SK-MEL-5 (cell line): ENCODE data around the gene TMEM132D. TPM values are rescaled to one million over a fixed set of nuclear protein-coding genes. Genes with fewer than 3 reads are reported as not detected.
"Not testable (repeated sequence)": the region's sequence is repeated elsewhere in the genome, so short reads cannot be mapped to it uniquely, and the experiment has no call there.

Experiments
- DNase-seq: peaks from one replicate; pipeline ENCODE4 v3.0.0-alpha.2; 2016; ENCODE audit warnings: low read depth, low spot score
- in situ Hi-C: cut with HindIII; loops from 2 replicates; pipeline ENCODE4 v1.10.0; 2016; ENCODE audit warnings: low sequenced_read_pairs, high pct_unique_total_duplicates, low pct_unique_long_range_greater_than_20kb
- total RNA-seq: library from RNA; depleted of rRNA; stranded (reverse); fragments of >200 nt; shearing (Covaris generic); gene quantifications from 2 replicates; pipeline ENCODE4 v1.2.3, GENCODE V29; 2014

TMEM132D gene
- total RNA-seq, 1 experiment from 2014 or later = 0.03 TPM

DNA sequence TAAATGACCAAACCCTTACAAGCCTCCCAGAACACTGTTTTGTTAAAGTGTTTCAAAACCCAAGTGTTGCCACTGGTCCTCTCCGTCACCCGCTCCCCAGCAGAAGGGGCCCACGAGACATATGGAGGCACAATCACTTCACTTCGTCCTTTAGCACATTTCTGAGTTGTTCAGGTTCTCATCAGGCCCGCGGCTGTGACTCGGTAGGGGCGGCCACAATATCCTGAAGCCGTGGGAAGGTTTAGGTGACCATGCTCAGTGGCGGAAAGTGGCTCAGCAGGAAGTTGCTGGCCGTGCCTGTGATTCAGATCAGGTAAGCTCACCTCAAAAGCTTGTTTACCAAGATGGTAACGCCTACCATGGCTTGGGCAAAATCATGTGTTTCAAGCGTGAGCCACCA is 823.0 kb downstream of the TMEM132D start:
- DNase-seq = no peak
- in situ Hi-C loops = no loop called here

GRCh38 chr12:129080391-129080790 is 823.4 kb downstream of the TMEM132D start:
- in situ Hi-C loops = no loop called here
- DNase-seq = no peak

- in situ Hi-C loops = no loop called here
- DNase-seq = no peak
Measured at GRCh38 chr12:129079719-129080118, 824.1 kb downstream of the TMEM132D start.

DNA sequence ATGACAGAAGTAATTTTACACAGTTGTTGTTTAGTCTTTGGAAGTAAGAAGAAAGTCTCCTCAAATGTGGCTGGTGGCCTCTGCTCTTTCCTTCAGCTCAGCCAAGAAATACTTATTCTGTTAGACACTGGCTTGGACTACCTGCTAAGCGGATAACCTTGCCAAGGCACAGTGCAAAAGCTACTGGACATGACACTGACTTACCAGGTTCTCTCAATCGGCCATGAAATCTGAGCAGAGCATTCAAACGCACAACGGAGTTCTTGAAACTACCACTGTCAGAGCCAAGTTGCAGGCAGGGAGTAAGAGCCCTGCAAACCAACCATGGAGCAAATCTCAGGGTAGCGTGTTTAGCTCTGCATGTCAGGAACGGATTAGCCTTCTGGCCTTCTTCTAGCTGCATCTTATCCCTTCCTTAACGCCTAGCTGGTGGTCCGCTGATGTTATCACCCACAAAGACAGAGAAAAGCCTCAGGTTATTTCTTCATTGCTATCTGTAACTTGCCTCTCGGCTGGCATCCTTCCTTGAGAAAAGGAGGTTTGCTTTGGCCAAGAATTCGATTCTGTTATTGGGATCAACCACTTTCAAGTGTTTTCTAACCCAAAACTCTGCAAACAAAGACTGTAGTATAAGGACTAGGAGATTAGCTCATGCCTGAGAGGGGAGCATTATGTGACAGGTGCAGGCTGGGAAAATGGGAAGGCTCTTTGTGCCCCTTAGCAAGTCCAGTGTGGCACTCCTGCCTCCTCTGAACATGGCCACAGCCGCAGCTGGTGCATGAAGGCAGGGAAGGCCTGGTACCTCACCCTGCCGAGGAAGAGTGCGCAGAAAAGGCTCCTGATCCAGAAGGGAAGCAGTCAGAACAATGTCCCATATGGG is 827.1 kb downstream of the TMEM132D start:
- no peak for DNase-seq
- in situ Hi-C loops = no loop called here

DNA sequence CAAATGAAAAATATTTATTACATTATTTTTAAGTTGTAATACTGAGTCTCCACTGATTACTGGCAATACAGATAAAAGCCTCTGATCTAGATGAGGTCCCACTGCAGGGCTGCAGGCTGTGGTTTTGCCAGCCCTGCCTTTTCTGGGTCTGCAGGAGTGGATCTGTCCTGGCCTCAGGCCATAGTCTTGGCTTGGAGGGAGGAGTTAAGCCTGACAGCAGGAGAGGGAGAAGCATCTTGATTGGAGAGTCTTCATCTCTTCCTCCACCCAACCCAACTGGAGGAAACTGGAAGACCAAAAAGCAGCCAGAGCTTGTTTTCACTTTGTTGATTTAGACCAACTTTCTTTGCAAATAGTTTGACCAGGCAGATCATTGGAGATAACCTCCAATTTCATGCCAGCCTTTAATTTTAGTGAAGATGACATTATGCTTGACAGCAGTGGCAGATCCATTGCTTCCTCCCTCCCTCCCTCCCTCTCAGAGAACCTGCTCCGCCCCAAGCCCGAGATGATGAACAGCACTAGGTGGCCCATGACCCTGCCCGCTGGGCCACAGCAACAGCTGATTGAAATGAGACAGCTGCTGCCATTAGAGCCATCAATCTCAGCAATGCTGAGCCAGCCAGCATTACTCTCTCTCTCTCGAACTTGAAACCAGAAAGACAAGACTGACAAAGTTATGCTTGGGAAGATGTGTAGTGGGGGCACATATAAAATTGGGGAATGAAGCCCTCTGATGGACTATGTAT is 828.2 kb downstream of the TMEM132D start:
- in situ Hi-C loops = no loop called here
- no peak for DNase-seq

GRCh38 chr12:129074379-129074778 is 829.4 kb downstream of the TMEM132D start:
- in situ Hi-C loops = no loop called here
- DNase-seq = no peak

DNA sequence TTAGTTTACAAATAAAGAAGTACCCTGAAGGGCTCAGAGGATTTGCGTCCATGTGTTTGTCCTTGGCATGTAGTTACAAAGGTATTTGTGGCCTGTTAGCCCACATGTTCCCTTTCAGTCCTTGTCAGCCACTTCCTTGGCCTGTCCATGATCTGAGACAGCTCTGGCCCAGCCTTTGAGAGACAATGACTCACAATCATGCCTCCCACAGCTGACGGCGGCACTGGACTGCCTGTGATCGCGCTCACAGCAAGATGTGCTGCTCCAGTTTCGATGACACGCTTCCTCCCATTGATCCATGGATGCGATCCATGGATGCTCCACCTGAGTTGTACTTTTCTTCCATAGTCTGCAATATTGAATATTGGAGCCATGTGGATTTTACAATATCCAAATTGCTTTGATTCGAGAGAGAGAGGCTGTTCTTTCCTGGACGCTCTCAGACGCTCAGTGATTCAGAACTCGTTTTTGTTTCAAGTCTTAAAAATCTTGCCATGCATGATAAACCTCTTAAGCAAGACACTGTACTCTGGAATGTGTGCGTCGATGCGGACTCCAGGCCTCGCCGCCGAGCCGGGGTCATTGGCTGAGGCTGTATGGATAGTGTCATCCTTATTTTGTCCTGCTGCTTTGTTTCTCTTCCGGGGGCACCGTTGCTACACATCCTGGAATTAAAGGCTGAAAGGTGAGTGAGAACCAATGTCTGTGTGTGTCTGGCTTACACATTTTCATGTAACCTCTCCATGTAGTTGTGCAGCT is 830.5 kb downstream of the TMEM132D start:
- DNase-seq = peak; percentile 34
- in situ Hi-C loops = no loop called here

DNA sequence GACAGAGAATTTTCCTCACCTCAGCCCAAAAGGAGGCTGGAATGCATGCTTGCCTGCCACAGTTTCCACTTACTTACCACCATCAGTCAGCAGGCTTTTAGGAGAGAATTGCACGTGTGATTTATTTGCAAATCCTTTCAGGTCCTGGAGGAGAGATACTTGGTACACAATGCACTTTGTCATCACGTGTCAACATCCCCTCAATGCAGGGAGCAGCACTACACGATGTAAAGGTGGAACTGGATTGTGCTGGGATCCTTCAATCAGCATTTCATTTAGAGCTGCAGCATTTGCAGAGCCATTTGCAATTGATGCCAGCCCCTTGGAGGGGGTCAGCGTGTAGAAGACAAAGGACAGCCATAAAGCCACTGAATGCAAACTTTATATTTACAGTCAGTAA is 832.5 kb downstream of the TMEM132D start:
- no peak for DNase-seq
- in situ Hi-C loops = no loop called here

- in situ Hi-C loops = no loop called here
- DNase-seq = no peak
Measured at GRCh38 chr12:129069886-129070285, 833.9 kb downstream of the TMEM132D start.

DNA sequence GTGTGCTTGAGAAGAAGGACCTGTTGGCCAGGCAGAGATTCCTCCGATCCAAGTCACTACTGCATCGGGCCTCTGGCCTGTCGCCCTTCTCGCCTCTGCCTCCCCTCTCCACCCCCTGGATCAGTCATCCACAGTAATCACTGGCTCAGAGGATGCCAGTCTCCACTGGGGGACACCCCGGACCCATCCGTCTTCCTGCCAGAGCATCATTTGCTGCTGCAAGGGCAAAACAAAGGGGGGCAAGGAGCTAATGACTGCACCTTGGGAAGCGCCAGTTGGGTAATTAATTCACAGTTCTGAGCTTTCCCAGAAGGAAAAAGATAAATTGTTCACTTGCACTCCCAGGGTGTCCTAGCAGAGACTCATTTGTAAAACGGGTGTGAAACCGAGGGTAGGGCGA is 835.1 kb downstream of the TMEM132D start:
- in situ Hi-C loops = no loop called here
- no peak for DNase-seq

DNA sequence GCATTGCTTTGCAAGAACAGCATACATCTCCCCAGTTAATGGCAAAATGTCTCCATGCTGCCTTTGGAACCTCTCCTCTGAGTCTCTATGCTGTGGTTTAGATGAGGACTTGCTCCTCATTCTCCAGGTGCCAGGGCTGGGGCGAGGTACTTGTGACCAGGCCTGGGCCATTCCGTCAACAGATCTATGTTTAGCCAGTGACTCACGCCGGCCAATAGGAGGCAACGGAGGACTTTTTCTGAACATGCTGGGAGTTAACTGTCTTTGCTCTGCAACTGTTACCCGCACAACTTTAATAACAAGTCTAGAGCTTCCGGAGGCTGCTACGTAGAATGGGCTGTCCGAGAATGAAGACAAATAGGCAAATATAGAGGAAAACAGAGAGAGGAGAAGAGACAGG is 836.3 kb downstream of the TMEM132D start:
- in situ Hi-C loops = no loop called here
- DNase-seq = peak; percentile 42

- in situ Hi-C loops = no loop called here
Measured at GRCh38 chr12:129064209-129064855, 839.5 kb downstream of the TMEM132D start.

GRCh38 chr12:129063600-129063999 is 840.2 kb downstream of the TMEM132D start:
- in situ Hi-C loops = no loop called here
- DNase-seq = no peak

More at GRCh38 chr12:129064209-129064855, 839.5 kb downstream of the TMEM132D start:
- DNase-seq = no peak

- no peak for DNase-seq
- in situ Hi-C loops = no loop called here
Measured at GRCh38 chr12:129053232-129053631, 850.6 kb downstream of the TMEM132D start.

- DNase-seq = no peak
- in situ Hi-C loops = no loop called here
Measured at GRCh38 chr12:129052373-129052772, 851.5 kb downstream of the TMEM132D start.

DNA sequence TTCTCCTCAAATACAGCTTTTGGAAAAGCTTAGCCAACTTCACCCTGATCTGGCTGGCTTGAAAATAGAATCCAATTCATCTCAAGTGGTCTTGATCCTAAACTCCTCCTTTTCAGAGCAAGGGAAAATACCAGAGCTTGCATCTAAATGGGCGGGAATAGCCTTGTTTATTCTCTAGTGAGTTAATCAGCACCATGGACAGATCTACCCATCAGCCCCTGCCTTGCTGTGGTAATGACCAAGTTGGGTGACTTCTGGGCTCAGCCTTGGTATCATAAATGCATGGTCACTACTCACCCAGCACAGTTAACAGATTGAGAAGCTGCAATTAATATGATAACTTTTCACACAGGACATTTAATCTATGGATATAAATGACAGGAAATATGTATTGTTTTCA is 853.9 kb downstream of the TMEM132D start:
- DNase-seq = peak; percentile 21
- in situ Hi-C loops = no loop called here

DNA sequence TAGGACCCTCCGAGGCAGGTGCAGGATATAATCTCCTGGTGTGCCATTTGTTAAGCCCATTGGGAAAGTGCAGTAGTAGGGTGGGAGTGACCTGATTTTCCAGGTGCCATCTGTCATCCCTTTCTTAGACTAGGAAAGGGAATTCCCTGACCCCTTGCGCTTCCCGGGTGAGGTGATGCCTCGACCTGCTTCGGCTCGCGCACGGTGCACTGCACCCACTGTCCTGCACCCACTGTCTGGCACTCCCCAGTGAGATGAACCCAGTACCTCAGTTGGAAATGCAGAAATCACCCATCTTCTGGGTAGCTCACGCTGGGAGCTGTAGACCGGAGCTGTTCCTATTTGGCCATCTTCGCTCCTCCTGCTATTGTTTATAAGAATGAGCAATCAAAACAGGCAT is 860.5 kb downstream of the TMEM132D start:
- in situ Hi-C loops, DNase-seq: not testable (repeated sequence)

- DNase-seq = no peak
Measured at GRCh38 chr12:129036135-129036534, 867.7 kb downstream of the TMEM132D start.

More at GRCh38 chr12:129036135-129036534, 867.7 kb downstream of the TMEM132D start:
- in situ Hi-C loops = no loop called here
